Measurements from ENCODE around the gene FAM47E. TPM values are rescaled to one million over a fixed set of nuclear protein-coding genes. Genes with fewer than 3 reads are reported as not detected.

The FAM47E gene
- polyA plus RNA-seq, 1 donor (not counting 4 experiments of a cell fraction or from before 2014, with no cell fraction given) = 0.29 TPM

GRCh38 chr4:76300012-76300411, 48.5 kb downstream of the FAM47E start:
- TF ChIP-seq EZH2 (IDR thresholded peaks at IDR 0.05; ENCODE audit: low read length) (no peak), CTCF (optimal IDR thresholded peaks at IDR 0.05 in 1 of 3, IDR thresholded peaks at IDR 0.05 in 1 of 3, conservative IDR thresholded peaks at IDR 0.05 in 1 of 3; ENCODE audit: extremely low read depth in 1 of 3, insufficient read depth in 2 of 3, low read length in 3 of 3) (no peak)
- Histone ChIP-seq H2AFZ (ENCODE audit: control insufficient read depth, low read length) (no peak overlapping the region), H3K9me3 (ENCODE audit: control insufficient read depth, low read depth, low read length) (no peaks in the 10 kb centered on the region), H3K27me3 (ENCODE audit: control insufficient read depth, extremely low read depth, insufficient read depth, low read length) (peaks cover 3% of the 10 kb centered on the region), H3K4me3 (ENCODE audit: control insufficient read depth in 2 of 3, extremely low read depth in 1 of 3, insufficient read depth in 2 of 3, low read depth in 1 of 3, low read length in 3 of 3) (no peak overlapping the region), H3K9ac (ENCODE audit: control insufficient read depth, extremely low read depth, insufficient read depth, low read length) (no peak overlapping the region), H4K20me1 (ENCODE audit: control insufficient read depth, extremely low read depth, insufficient read depth, low read length) (no peaks in the 10 kb centered on the region), H3K4me1 (ENCODE audit: control insufficient read depth, extremely low read depth, insufficient read depth, low read length) (peaks cover 9% of the 10 kb centered on the region), H3K27ac (ENCODE audit: control insufficient read depth, insufficient read depth, low read length) (no peak overlapping the region), H3K36me3 (ENCODE audit: control insufficient read depth in 2 of 2, extremely low read depth in 1 of 2, insufficient read depth in 2 of 2, low read length in 2 of 2) (no peaks in the 10 kb centered on the region), H3K4me2 (ENCODE audit: control insufficient read depth, extremely low read depth, insufficient read depth, low read depth, low read length) (no peak overlapping the region), H3K9me1 (ENCODE audit: control insufficient read depth, extremely low read depth, insufficient read depth, low read length) (no peaks in the 10 kb centered on the region), H3K79me2 (ENCODE audit: control insufficient read depth, insufficient read depth, low read length) (no peaks in the 10 kb centered on the region)
- FAIRE-seq (no peak), DNase-seq (ENCODE audit: low read depth, low spot score) (no peak)
- dilution Hi-C loops (cut with MboI; ENCODE audit: extremely low pct_ligation_motif_present, low sequenced_read_pairs) = no loop called here

GRCh38 chr4:76301068-76301774, 49.7 kb downstream of the FAM47E start:
- peaks cover 9% of the 10 kb centered on the region for H3K4me1 ChIP-seq (ENCODE audit: control insufficient read depth, extremely low read depth, insufficient read depth, low read length)
- no peak overlapping the region for H3K27ac ChIP-seq (ENCODE audit: control insufficient read depth, insufficient read depth, low read length)
- no peaks in the 10 kb centered on the region for H4K20me1 ChIP-seq (ENCODE audit: control insufficient read depth, extremely low read depth, insufficient read depth, low read length)
- H3K9me3 ChIP-seq (ENCODE audit: control insufficient read depth, low read depth, low read length) = no peaks in the 10 kb centered on the region
- DNase-seq (ENCODE audit: low read depth, low spot score) (no peak), FAIRE-seq (peak; percentile 79)
- H3K4me2 ChIP-seq (ENCODE audit: control insufficient read depth, extremely low read depth, insufficient read depth, low read depth, low read length) = no peak overlapping the region
- no peak overlapping the region for H2AFZ ChIP-seq (ENCODE audit: control insufficient read depth, low read length)
- no peak overlapping the region for H3K4me3 ChIP-seq (ENCODE audit: control insufficient read depth in 2 of 3, extremely low read depth in 1 of 3, insufficient read depth in 2 of 3, low read depth in 1 of 3, low read length in 3 of 3)
- H3K79me2 ChIP-seq (ENCODE audit: control insufficient read depth, insufficient read depth, low read length) = no peaks in the 10 kb centered on the region
- dilution Hi-C loops (cut with MboI; ENCODE audit: extremely low pct_ligation_motif_present, low sequenced_read_pairs) = no loop called here
- H3K9me1 ChIP-seq (ENCODE audit: control insufficient read depth, extremely low read depth, insufficient read depth, low read length) = no peaks in the 10 kb centered on the region
- no peaks in the 10 kb centered on the region for H3K27me3 ChIP-seq (ENCODE audit: control insufficient read depth, extremely low read depth, insufficient read depth, low read length)
- no peaks in the 10 kb centered on the region for H3K36me3 ChIP-seq (ENCODE audit: control insufficient read depth in 2 of 2, extremely low read depth in 1 of 2, insufficient read depth in 2 of 2, low read length in 2 of 2)
- H3K9ac ChIP-seq (ENCODE audit: control insufficient read depth, extremely low read depth, insufficient read depth, low read length) = no peak overlapping the region
- no peak for TF ChIP-seq CTCF (optimal IDR thresholded peaks at IDR 0.05 in 1 of 3, IDR thresholded peaks at IDR 0.05 in 1 of 3, conservative IDR thresholded peaks at IDR 0.05 in 1 of 3; ENCODE audit: extremely low read depth in 1 of 3, insufficient read depth in 2 of 3, low read length in 3 of 3)
- no peak for TF ChIP-seq EZH2 (IDR thresholded peaks at IDR 0.05; ENCODE audit: low read length)

All from keratinocyte (primary cell).